GM13977 (cell line): ENCODE data around the gene MLEC.

ENCODE experiments used
- DNase-seq: peaks from one replicate; pipeline ENCODE4 v3.0.0; 2012; ENCODE audit warnings: low spot score
- in situ Hi-C: fragments of 300-500 bp; cut with MboI; formaldehyde crosslinking; loops from one replicate; pipeline ENCODE4 v1.12.0; 2022; ENCODE audit warnings: low sequenced_read_pairs, low pct_unique_long_range_greater_than_20kb, mixed read lengths, inconsistent platforms; ENCODE audit not compliant: unreplicated experiment
- TF ChIP-seq, protein P1 (sequence below): IDR thresholded peaks from 2 replicates; pipeline ENCODE4 v1.5.1; 2012; ENCODE audit warnings: mild to moderate bottlenecking, control low read depth; ENCODE audit not compliant: insufficient read depth; ENCODE audit errors: extremely low read depth, missing control alignments

Gene MLEC

DNA sequence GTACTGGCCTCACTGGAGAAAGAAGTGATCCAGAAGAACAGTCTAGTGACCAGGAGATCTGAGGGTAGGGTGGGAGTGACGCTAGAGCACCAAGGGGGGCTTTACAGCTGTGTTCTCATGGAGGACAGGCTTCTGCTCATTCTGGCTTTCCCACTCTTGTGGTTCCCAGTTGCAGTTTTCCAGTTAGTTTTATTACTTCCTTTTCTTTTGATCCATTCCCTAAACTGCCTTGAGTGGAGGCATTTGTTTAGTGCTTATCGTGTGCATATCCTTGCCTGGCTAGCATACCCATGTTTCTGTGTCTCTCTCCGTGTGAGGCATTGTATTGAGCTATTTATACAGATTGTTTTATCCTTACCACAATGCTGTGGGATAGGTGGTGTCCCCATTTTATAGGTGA lies 4.0 kb downstream of the MLEC start:
- in situ Hi-C loops: no loop called here
- no peak for DNase-seq
- TF ChIP-seq, protein P1, sequence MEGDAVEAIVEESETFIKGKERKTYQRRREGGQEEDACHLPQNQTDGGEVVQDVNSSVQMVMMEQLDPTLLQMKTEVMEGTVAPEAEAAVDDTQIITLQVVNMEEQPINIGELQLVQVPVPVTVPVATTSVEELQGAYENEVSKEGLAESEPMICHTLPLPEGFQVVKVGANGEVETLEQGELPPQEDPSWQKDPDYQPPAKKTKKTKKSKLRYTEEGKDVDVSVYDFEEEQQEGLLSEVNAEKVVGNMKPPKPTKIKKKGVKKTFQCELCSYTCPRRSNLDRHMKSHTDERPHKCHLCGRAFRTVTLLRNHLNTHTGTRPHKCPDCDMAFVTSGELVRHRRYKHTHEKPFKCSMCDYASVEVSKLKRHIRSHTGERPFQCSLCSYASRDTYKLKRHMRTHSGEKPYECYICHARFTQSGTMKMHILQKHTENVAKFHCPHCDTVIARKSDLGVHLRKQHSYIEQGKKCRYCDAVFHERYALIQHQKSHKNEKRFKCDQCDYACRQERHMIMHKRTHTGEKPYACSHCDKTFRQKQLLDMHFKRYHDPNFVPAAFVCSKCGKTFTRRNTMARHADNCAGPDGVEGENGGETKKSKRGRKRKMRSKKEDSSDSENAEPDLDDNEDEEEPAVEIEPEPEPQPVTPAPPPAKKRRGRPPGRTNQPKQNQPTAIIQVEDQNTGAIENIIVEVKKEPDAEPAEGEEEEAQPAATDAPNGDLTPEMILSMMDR: no peak

DNA sequence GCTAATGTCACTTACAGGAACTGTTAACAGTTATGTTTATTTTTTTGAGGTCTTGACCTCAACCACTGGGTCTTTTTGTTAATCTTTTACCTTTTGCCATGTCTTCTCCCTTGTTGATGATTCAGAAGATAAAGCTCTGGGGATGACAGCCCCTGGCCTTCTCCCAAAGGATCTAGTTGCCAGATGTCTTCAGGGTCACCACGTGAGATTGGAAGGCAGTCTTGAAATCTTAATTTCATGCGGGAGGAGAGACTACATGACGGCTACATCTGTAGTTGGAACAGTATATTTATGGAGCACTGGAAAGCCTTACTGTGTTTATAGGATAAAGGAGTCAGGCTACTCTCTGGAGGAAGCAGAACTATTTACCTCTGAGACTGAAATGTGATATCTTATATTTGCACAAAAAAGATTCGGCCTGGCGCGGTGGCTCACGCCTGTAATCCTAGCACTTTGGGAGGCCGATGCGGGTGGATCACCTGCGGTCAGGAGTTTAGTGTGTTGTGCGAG lies 5.6 kb downstream of the MLEC start:
- DNase-seq: no peak
- in situ Hi-C loops: no loop called here
- TF ChIP-seq, protein P1: no peak

DNA sequence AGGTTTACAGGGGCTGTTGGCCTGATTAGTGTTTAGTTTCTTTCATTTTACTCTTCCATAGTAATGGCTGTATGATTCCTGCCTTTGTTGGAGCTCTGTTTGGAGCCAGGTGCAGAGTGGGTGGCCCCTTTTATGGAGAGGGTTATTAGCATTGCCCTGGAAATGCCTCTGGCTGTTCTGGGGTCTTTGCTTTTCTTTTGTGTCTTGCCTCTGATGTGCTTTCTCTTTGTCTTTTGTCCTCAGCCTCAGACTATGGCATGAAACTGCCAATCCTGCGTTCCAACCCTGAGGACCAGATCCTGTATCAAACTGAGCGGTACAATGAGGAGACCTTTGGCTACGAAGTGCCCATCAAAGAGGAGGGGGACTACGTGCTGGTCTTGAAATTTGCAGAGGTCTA lies 6.9 kb downstream of the MLEC start:
- in situ Hi-C loops: no loop called here
- TF ChIP-seq, protein P1: no peak
- no peak for DNase-seq

DNA sequence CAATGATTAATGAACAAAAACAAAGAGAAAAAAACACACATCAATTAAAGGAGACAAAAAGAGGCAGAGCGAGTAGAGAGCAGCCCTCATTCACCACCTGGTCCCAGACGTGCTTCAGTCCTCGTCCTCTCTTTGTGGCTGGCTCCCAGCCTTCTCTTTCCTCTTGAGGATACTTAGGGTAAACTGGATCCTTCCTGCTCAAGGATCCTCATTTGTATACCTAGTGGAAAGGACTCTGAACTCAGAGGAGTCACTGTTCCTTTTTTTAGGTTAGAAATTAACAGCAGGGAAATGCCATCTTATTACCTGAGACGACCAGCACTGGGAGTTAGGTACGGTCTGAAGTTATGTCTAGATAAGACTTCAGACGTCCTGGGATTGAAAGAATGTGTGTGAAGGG lies 9.7 kb downstream of the MLEC start:
- DNase-seq: no peak
- TF ChIP-seq, protein P1: no peak
- in situ Hi-C loops: no loop called here

DNA sequence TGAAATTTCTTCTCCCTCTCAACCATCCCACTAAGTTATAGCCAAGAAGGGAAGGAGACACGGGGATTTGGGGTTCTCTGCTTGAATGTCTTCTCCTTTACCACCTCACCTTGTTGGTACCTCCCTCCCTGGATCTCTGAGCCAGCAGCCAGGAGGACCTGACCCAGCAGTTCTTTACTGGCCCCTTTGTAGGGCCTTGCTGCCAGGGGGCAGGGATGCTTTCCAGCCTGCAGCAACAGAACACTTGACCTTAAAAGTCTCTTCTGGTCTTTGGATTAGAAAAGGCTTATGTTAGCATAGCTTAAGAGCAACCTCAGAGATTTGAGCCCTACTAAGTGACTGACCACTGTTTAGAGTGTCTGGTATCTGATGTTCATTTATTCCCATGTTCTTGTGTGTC lies 10.4 kb downstream of the MLEC start:
- TF ChIP-seq, protein P1: no peak
- no peak for DNase-seq
- in situ Hi-C loops: no loop called here

DNA sequence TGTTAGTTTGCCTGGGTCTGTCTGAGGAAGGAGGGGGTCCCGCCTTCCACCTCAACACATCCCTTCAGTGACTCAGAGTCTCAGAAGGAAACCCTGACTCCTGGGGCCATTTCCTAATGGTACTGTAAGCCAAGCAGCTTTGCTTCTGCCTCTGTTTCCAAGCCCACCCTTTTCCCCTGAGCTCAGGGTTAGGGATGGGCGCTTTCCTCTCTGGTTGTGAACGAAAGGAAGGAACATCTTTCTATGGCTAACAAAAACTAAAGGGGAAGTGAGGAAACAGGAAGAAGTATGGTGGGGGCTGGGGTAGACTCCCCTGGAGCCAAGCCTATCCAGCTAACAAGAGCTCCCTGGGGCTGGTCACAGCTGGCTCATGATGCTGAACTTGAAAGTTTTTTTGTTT lies 11.7 kb downstream of the MLEC start:
- TF ChIP-seq, protein P1: no peak
- no peak for DNase-seq
- in situ Hi-C loops: no loop called here

DNA sequence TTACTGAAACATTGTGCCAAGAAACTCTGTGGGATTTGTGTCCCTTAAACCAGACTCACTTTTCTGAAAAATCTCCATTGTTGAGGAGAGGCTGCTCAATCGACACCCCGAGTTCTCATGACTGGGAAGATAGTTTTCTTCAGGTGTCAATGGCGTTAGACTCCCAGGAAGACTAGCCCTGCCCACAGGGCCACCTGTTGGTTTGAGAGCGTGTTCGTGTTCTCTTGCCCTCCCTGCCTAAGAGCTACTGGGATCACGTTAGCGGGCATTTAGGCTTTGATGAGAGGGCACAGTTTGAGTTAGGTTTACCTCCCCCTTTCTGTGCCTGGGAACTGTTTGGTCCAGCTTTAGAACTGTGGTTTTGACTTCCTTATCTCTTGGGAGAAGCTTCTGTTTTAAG lies 12.6 kb downstream of the MLEC start:
- in situ Hi-C loops: no loop called here
- TF ChIP-seq, protein P1: no peak
- DNase-seq: no peak
